Activated naive CD4-positive, alpha-beta T cell treated with anti-CD3 and anti-CD28 coated beads, Interleukin-2, amount 10 ng/mL, durations not matched to agents 7 days and 5 days (primary cell): ENCODE data around the gene RBM43.
"Not testable (repeated sequence)": the region's sequence is repeated elsewhere in the genome, so short reads cannot be mapped to it uniquely, and the experiment has no call there.

Experiments
- CTCF ChIA-PET: fragments of 350-600 bp; sonication (Branson Sonifier 250); formaldehyde crosslinking; loops from one replicate; lab custom pipeline; 2021; ENCODE audit warnings: antibody characterized with exemption; lab: Charles Lee
- DNase-seq: peaks from one replicate; pipeline ENCODE4 v3.0.0-alpha.2; 2020
- H3K27ac Mint-ChIP-seq: one replicate; pipeline ENCODE4 v1.8.0; 2021; ENCODE audit warnings: mild to moderate bottlenecking, moderate library complexity, mixed read lengths
- H3K27me3 Mint-ChIP-seq: one replicate; pipeline ENCODE4 v1.8.0; 2021; ENCODE audit warnings: mild to moderate bottlenecking, mixed read lengths
- H3K36me3 Mint-ChIP-seq: one replicate; pipeline ENCODE4 v1.8.0; 2021; ENCODE audit warnings: mixed read lengths
- H3K4me1 Mint-ChIP-seq: one replicate; pipeline ENCODE4 v1.8.0; 2021; ENCODE audit warnings: mixed read lengths
- H3K4me3 Mint-ChIP-seq: one replicate; pipeline ENCODE4 v1.8.0; 2021; ENCODE audit warnings: mild to moderate bottlenecking, moderate library complexity, mixed read lengths
- H3K9me3 Mint-ChIP-seq: one replicate; pipeline ENCODE4 v1.8.0; 2021; ENCODE audit warnings: mixed read lengths

Gene RBM43

DNA sequence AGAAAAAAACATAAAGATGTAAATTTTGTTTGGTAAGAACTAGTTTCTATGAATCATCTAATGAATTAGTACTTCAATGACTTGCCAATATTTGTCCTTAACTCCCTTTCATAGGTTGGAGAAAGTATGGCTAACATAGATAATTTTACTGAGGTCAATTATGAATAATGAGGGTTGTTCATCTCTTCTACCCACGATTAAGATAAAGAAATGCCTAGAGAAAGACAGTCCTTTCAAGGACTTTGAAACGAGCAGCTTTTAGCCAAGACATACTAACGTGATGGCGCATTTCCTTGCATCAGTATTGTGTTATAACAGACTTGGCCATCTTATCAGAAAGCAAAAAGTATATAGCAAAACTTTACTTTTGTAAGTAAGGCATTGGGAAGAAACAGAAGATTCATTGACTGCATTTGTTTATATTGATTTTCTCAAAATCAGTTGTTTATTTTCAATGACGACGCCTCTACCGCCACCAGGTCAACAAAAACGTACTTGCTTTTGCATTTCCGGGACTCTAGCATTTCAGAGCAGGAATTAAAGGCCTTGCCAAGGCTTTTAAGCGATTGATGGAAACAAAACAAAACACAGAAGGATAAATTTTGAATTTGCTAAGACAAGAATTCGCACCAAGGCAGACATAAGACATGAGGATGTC lies 961 bp downstream of the RBM43 start:
- Mint-ChIP-seq H3K4me3 (peak overlapping the region; percentile 92), H3K4me1 (peaks cover 30% of the 10 kb centered on the region), H3K9me3 (no peaks in the 10 kb centered on the region), H3K36me3 (peaks cover 3% of the 10 kb centered on the region), H3K27me3 (no peaks in the 10 kb centered on the region), H3K27ac (peak overlapping the region; percentile 99)
- CTCF ChIA-PET, result interaction anchor here (0.9 to 1.1 kb wide), 2 partner anchors 37 to 176 kb away, joined by 3 to 4 read pairs; no protein-coding TSS in a partner anchor
- peak; percentile 35 for DNase-seq

- Mint-ChIP-seq H3K36me3 (peaks cover 13% of the 10 kb centered on the region), H3K9me3 (no peaks in the 10 kb centered on the region), H3K4me3 (no peak overlapping the region), H3K27me3 (no peaks in the 10 kb centered on the region), H3K4me1 (peaks cover 30% of the 10 kb centered on the region), H3K27ac (no peak overlapping the region)
- CTCF ChIA-PET, result no interaction called here
- no peak for DNase-seq
Observed at GRCh38 chr2:151258121-151258520, 3.5 kb downstream of the RBM43 start.

DNA sequence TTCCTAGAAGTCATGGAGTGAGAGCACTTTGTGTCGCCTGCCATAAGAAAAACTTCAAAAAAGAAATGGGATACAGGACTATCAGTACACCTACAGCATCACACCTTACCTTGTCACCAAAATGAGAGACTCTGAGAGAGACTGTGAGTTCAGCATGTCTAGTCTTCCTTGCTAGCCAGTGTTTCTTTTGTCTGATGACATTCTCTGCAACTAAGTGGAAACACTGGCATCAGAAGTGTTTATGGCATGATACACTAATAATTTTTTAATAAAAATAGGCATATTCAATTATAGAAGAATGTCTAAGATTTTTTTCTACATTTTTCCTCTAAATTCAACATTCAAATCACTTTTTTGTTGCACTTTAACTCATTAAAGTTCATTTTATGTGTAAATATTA lies 9.0 kb downstream of the RBM43 start:
- Mint-ChIP-seq H3K27ac (no peak overlapping the region), H3K36me3 (peaks cover 49% of the 10 kb centered on the region), H3K27me3 (no peaks in the 10 kb centered on the region), H3K9me3 (peaks cover 19% of the 10 kb centered on the region), H3K4me3 (no peak overlapping the region), H3K4me1 (no peaks in the 10 kb centered on the region)
- DNase-seq, result no peak
- CTCF ChIA-PET, result no interaction called here

DNA sequence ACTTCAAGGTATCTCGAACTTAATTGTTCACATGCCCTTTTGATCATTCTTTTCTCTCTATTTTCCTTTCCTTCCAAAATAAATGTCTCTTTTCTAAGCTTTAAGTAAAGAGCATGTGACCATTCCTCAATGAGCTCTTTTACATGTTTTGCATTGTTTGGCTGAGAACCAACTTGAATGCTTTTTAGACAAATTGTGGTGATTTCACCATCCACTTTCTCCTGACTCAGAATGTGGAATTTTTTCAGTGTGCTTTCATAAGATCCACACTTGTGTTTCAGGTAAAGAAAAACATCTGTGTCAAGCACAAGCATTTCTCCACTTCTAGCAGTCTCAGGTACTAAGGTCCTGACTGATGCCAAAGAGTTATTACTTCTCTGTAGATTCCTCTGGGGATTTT lies 10.7 kb downstream of the RBM43 start:
- Mint-ChIP-seq H3K4me1 (no peaks in the 10 kb centered on the region), H3K27ac (no peak overlapping the region), H3K27me3 (no peaks in the 10 kb centered on the region), H3K36me3 (peaks cover 46% of the 10 kb centered on the region), H3K4me3 (no peak overlapping the region), H3K9me3 (peaks cover 19% of the 10 kb centered on the region)
- CTCF ChIA-PET, result no interaction called here
- no peak for DNase-seq

GRCh38 chr2:151247432-151247831 lies 14.2 kb downstream of the RBM43 start:
- Mint-ChIP-seq H3K4me1 (no peaks in the 10 kb centered on the region), H3K9me3 (peaks cover 19% of the 10 kb centered on the region), H3K27ac (no peak overlapping the region), H3K36me3 (peaks cover 32% of the 10 kb centered on the region), H3K27me3 (no peaks in the 10 kb centered on the region), H3K4me3 (no peak overlapping the region)
- CTCF ChIA-PET, result interaction anchor here (4.0 kb wide), 1 partner anchor 8 kb away, joined by 14 read pairs; no protein-coding TSS in a partner anchor
- DNase-seq, result no peak

DNA sequence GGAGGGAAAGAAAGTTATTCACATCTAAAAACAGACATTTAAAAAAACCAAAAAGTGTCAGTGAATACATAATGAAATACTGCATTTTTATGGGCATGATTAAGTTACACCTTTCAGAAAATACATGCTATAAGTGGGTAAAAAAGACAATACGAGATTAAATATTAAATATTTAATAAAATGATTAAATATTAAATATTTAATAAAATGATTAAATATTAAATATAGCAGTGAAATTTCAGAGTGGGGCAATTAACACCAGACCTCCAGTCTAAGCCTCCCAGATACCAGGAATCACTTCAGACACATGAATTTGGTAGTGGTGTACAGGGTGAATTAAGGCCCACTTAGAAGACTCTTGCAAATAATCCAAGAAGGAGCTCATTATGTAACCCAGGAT lies 15.5 kb downstream of the RBM43 start:
- Mint-ChIP-seq H3K27ac (no peak overlapping the region), H3K9me3 (peaks cover 19% of the 10 kb centered on the region), H3K4me3 (no peak overlapping the region), H3K36me3 (peaks cover 19% of the 10 kb centered on the region), H3K4me1 (no peaks in the 10 kb centered on the region), H3K27me3 (peaks cover under 1% of the 10 kb centered on the region)
- DNase-seq, result no peak
- CTCF ChIA-PET, result interaction anchor here (4.0 kb wide), 1 partner anchor 7 kb away, joined by 14 read pairs; no protein-coding TSS in a partner anchor

GRCh38 chr2:151243468-151243867 lies 18.2 kb downstream of the RBM43 start:
- DNase-seq, result no peak
- Mint-ChIP-seq H3K9me3 (peaks cover 6% of the 10 kb centered on the region), H3K27me3 (peaks cover 4% of the 10 kb centered on the region), H3K4me3 (no peak overlapping the region), H3K27ac (no peak overlapping the region), H3K36me3 (peaks cover under 1% of the 10 kb centered on the region), H3K4me1 (no peaks in the 10 kb centered on the region)
- CTCF ChIA-PET, result no interaction called here

DNA sequence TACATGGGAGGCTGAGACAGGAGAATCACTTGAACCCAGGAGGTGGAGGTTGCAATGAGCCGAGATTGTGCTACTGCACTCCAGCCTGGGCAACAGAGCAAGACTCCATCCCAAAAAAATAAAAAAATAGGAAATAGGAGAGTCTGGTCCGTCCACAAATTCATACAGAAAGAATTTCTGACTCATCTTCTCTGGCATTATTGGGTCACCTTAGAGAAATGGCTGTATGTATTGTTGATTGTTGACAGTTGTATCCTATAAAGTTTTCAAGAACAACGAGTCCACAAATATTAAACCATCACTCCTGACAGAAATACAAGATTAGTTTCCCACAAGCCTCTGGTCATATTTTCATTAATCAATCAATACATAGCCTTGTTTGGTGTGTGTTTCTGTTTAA lies 20.4 kb downstream of the RBM43 start:
- no peak for DNase-seq
- CTCF ChIA-PET, result no interaction called here

GRCh38 chr2:151240433-151240832 lies 21.2 kb downstream of the RBM43 start:
- no peak overlapping the region for H3K27ac Mint-ChIP-seq
- no peak for DNase-seq
- H3K4me3 Mint-ChIP-seq, result no peak overlapping the region
- CTCF ChIA-PET, result interaction anchor here (1.9 to 2.6 kb wide), 2 partner anchors 8 to 15 kb away, joined by 4 to 14 read pairs; no protein-coding TSS in a partner anchor
- H3K4me1 Mint-ChIP-seq, result no peaks in the 10 kb centered on the region
- peaks cover 4% of the 10 kb centered on the region for H3K27me3 Mint-ChIP-seq
- no peaks in the 10 kb centered on the region for H3K9me3 Mint-ChIP-seq
- H3K36me3 Mint-ChIP-seq, result no peaks in the 10 kb centered on the region

More for the DNA sequence above, 20.4 kb downstream of the RBM43 start:
- Mint-ChIP-seq H3K27me3 (peaks cover 4% of the 10 kb centered on the region), H3K4me3 (no peak overlapping the region), H3K36me3 (no peaks in the 10 kb centered on the region), H3K4me1 (no peaks in the 10 kb centered on the region), H3K27ac (no peak overlapping the region), H3K9me3 (no peaks in the 10 kb centered on the region)

DNA sequence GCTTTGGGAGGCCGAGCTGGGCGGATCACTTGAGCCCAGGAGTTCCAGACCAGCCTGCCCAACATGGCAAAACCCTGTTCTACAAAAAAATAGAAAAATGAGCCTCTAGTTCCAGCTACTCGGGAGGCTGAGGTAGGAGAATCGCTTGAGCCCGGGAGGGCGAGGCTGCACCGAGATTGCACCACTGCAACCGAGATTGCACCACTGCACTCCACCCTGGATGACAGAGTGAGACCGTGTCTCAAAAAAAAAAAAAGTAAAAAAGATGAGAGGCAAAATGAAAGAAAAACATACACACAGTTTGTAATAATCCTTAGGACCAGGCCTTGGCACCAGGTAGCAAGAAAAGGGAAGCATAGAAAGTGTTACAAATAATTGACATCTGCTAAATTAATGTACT lies 22.0 kb downstream of the RBM43 start:
- H3K36me3 Mint-ChIP-seq, result no peaks in the 10 kb centered on the region
- DNase-seq, result no peak
- no peaks in the 10 kb centered on the region for H3K4me1 Mint-ChIP-seq
- H3K9me3 Mint-ChIP-seq, result no peaks in the 10 kb centered on the region
- H3K27me3 Mint-ChIP-seq, result peaks cover 4% of the 10 kb centered on the region
- H3K4me3 Mint-ChIP-seq, result no peak overlapping the region
- H3K27ac Mint-ChIP-seq, result no peak overlapping the region
- CTCF ChIA-PET, result interaction anchor here (0.9 to 2.6 kb wide), 11 partner anchors 9 to 1648 kb away, joined by 3 to 14 read pairs (median 5); no protein-coding TSS in a partner anchor

- CTCF ChIA-PET, result interaction anchor here (0.6 to 2.6 kb wide), 18 partner anchors 9 to 1648 kb away, joined by 3 to 14 read pairs (median 4); no protein-coding TSS in a partner anchor
- H3K4me1 Mint-ChIP-seq, result no peaks in the 10 kb centered on the region
- no peak overlapping the region for H3K4me3 Mint-ChIP-seq
- DNase-seq, result peak; percentile 45
- H3K27me3 Mint-ChIP-seq, result peaks cover 4% of the 10 kb centered on the region
- H3K27ac Mint-ChIP-seq, result no peak overlapping the region
- H3K36me3 Mint-ChIP-seq, result no peaks in the 10 kb centered on the region
- H3K9me3 Mint-ChIP-seq, result no peaks in the 10 kb centered on the region
Observed at GRCh38 chr2:151238527-151239487, 22.9 kb downstream of the RBM43 start.

DNA sequence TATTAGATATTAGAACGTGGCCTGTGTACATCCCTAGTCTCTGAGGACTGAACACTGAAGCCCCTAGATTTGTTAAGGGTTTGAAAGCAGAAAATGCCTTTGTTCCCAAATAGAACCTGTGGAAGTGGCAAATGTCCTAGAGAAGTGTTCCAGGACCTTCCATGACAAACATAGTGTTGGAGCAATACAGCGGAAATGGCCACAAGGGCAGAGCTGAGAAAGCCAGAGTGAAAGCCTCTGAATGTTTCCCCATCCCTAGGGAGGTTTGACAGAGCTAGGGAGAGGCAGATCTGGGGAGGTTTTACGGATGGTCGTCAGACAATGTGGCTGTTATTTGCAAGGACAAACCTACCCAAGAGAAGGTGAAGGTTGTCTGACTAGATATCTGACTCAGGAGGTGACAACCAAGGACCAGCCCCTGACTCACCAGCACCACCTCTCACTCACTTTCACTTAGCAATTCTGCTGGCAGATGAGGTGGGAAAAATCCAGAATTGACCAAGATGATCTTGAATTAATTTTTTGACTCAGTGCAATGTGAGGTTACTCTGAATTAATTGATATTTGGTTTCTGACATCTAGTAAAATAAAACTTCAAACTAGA lies 24.1 kb downstream of the RBM43 start:
- H3K27ac Mint-ChIP-seq, result no peak overlapping the region
- no peaks in the 10 kb centered on the region for H3K36me3 Mint-ChIP-seq
- CTCF ChIA-PET, result interaction anchor here (1.0 to 1.8 kb wide), 2 partner anchors 22 to 53 kb away, joined by 3 to 6 read pairs; no protein-coding TSS in a partner anchor
- DNase-seq, result no peak
- no peaks in the 10 kb centered on the region for H3K4me1 Mint-ChIP-seq
- H3K4me3 Mint-ChIP-seq, result no peak overlapping the region
- H3K27me3 Mint-ChIP-seq, result peaks cover 4% of the 10 kb centered on the region
- H3K9me3 Mint-ChIP-seq, result no peaks in the 10 kb centered on the region

- H3K36me3 Mint-ChIP-seq, CTCF ChIA-PET, H3K9me3 Mint-ChIP-seq, DNase-seq, H3K4me1 Mint-ChIP-seq, H3K27ac Mint-ChIP-seq, H3K4me3 Mint-ChIP-seq: not testable (repeated sequence)
- peaks cover 10% of the 10 kb centered on the region for H3K27me3 Mint-ChIP-seq
Observed at GRCh38 chr2:151233760-151234159, 27.9 kb downstream of the RBM43 start.

- CTCF ChIA-PET, H3K27ac Mint-ChIP-seq, DNase-seq, H3K4me3 Mint-ChIP-seq, H3K4me1 Mint-ChIP-seq, H3K36me3 Mint-ChIP-seq, H3K9me3 Mint-ChIP-seq: not testable (repeated sequence)
- H3K27me3 Mint-ChIP-seq, result peaks cover 10% of the 10 kb centered on the region
Observed at GRCh38 chr2:151233288-151233687, 28.4 kb downstream of the RBM43 start.
